K562 (cell line): Measurements from ENCODE around the gene DAB2IP. TPM values are rescaled to one million over a fixed set of nuclear protein-coding genes. Genes with fewer than 3 reads are reported as not detected.

Experiments
- ATAC-seq: fragments of 200-7000 bp; cut with Tn5 transposase; 3 replicates; pipeline ENCODE4 v1.9.1; 2020; ENCODE audit warnings: moderate library complexity
- BruUV-seq: library from RNA; stranded (reverse); fragments of 400-500 nt; replicated peaks from 2 replicates; lab custom pipeline; 2021; lab: Mats Ljungman, UMichigan
- CTCF ChIA-PET: fragments of 300-600 bp; formaldehyde crosslinking; extraction: SDS; loops from one replicate; lab custom pipeline; 2021; ENCODE audit warnings: low intra/inter-chr PET ratio; lab: Yijun Ruan, JAX
- POLR2A ChIA-PET: fragments of 300-600, 350-650 bp; sonication (Branson Sonifier 250); formaldehyde crosslinking; extraction: SDS; loops from one replicate; lab custom pipeline; 2021; ENCODE audit warnings: antibody characterized with exemption, inconsistent platforms; lab: Yijun Ruan, JAX
- DNase-seq, 4 experiments: peaks; one replicate each; pipeline versions ENCODE4 v3.0.0 to v3.0.0-alpha.2; 2011 to 2018; ENCODE audit warnings: low spot score in 3 of 4, mixed read lengths in 3 of 4; ENCODE audit errors: extremely low read depth in 1 of 4
- FAIRE-seq: peaks from 2 replicates; lab custom pipeline; 2011; peaks lifted over from hg19 to GRCh38; lab: Jason Lieb, UNC
- H2AFZ ChIP-seq: 2 replicates; pipeline ENCODE4 v1.6.0; 2011; ENCODE audit warnings: low read depth, low read length, control low read depth, inconsistent platforms
- H3K27ac ChIP-seq: fragments of 200-600 bp; 3 replicates; pipeline ENCODE4 v1.8.0; 2011; ENCODE audit warnings: low read depth, mild to moderate bottlenecking, control low read depth, inconsistent platforms, low read length, moderate library complexity, mixed read lengths; ENCODE audit errors: extremely low read depth
- H3K27me3 ChIP-seq, 2 experiments: fragments of 300-600 bp in 1 of 2; 2 replicates in 1 of 2; 3 replicates in 1 of 2; pipeline versions ENCODE4 v1.6.0 to v1.8.0; 2011; ENCODE audit warnings: inconsistent platforms in 2 of 2, low read length in 2 of 2, mild to moderate bottlenecking in 1 of 2, mixed read lengths in 1 of 2, moderate library complexity in 1 of 2; ENCODE audit not compliant: control insufficient read depth in 2 of 2, insufficient read depth in 2 of 2
- H3K36me3 ChIP-seq: fragments of 300-600 bp; 3 replicates; pipeline ENCODE4 v1.8.0; 2011; ENCODE audit warnings: mild to moderate bottlenecking, low read length, inconsistent platforms; ENCODE audit not compliant: control insufficient read depth, insufficient read depth
- H3K4me1 ChIP-seq, 2 experiments: fragments of 200-600 bp in 1 of 2; replicated peaks in 1 of 2; 2 replicates in 1 of 2; 3 replicates in 1 of 2; pipeline versions ENCODE4 v1.5.1 to v1.8.0; 2011; ENCODE audit warnings: inconsistent platforms in 2 of 2, low read length in 2 of 2, mild to moderate bottlenecking in 1 of 2, mixed read lengths in 1 of 2, moderate library complexity in 1 of 2; ENCODE audit not compliant: control insufficient read depth in 2 of 2, insufficient read depth in 2 of 2
- H3K4me2 ChIP-seq: 2 replicates; pipeline ENCODE4 v1.6.1; 2011; ENCODE audit warnings: low read length, control low read depth, inconsistent platforms, mixed read lengths; ENCODE audit not compliant: insufficient read depth
- H3K4me3 ChIP-seq: fragments of 200-600 bp; sonication (generic), shearing (Covaris generic); 2 replicates; pipeline ENCODE4 v1.5.1; 2016; ENCODE audit warnings: control low read depth, inconsistent platforms
- H3K79me2 ChIP-seq: fragments of 200-600 bp; 3 replicates; pipeline ENCODE4 v1.8.0; 2011; ENCODE audit warnings: low read length, inconsistent platforms; ENCODE audit not compliant: control insufficient read depth, insufficient read depth
- H3K9ac ChIP-seq, 2 experiments: 2 replicates each; pipeline versions ENCODE4 v1.6.0 to v1.6.1; 2011; ENCODE audit warnings: low read depth in 2 of 2, low read length in 2 of 2, control low read depth in 1 of 2, inconsistent platforms in 1 of 2, mild to moderate bottlenecking in 1 of 2, mixed read lengths in 1 of 2; ENCODE audit not compliant: insufficient read depth in 1 of 2
- H3K9me1 ChIP-seq: one replicate; pipeline ENCODE4 v1.6.0; 2011; ENCODE audit warnings: inconsistent platforms, mild to moderate bottlenecking, low read length, moderate library complexity; ENCODE audit not compliant: control insufficient read depth, insufficient read depth
- H3K9me3 ChIP-seq: replicated peaks from 2 replicates; pipeline ENCODE4 v1.5.1; 2011; ENCODE audit warnings: low read depth, low read length, inconsistent platforms; ENCODE audit not compliant: control insufficient read depth, insufficient read depth
- H4K20me1 ChIP-seq: replicated peaks from 2 replicates; pipeline ENCODE4 v1.6.1; 2011; ENCODE audit warnings: low read length, inconsistent platforms, mixed read lengths; ENCODE audit not compliant: control insufficient read depth, insufficient read depth
- CREBBP ChIP-seq: IDR thresholded peaks from one replicate; pipeline ENCODE4 v1.6.1; 2012; ENCODE audit warnings: low read depth, mild to moderate bottlenecking, control low read depth, inconsistent platforms, low read length
- FOS ChIP-seq: IDR thresholded peaks from 3 replicates; pipeline ENCODE4 v1.6.1; 2011; ENCODE audit not compliant: insufficient read length; ENCODE audit errors: extremely low read depth
- GTF2F1 ChIP-seq: IDR thresholded peaks from 2 replicates; pipeline ENCODE4 v1.6.1; 2011; ENCODE audit warnings: low read depth, low read length, improper control_type of control experiment
- MYNN ChIP-seq, 2 experiments: sonication (generic); formaldehyde crosslinking in 1 of 2; IDR thresholded peaks; 2 replicates each; pipeline versions ENCODE4 v1.5.0 to v1.6.1; 2016 to 2020; ENCODE audit warnings: antibody characterized with exemption in 1 of 2, missing genetic modification reagents in 1 of 2
- NFE2L1 ChIP-seq: fragments of 450-650 bp; IDR thresholded peaks from 2 replicates; pipeline ENCODE4 v1.6.1; 2016; ENCODE audit warnings: missing genetic modification characterization, low read depth, mild to moderate bottlenecking, missing compliant biosample characterization, moderate library complexity, borderline replicate concordance
- NR2F6 ChIP-seq: fragments of 450-650 bp; formaldehyde crosslinking; IDR thresholded peaks from 2 replicates; pipeline ENCODE4 v1.4.0; 2020; ENCODE audit warnings: mild to moderate bottlenecking
- RFX1 ChIP-seq: fragments of 450-650 bp; IDR thresholded peaks from 2 replicates; pipeline ENCODE4 v1.6.1; 2016; ENCODE audit warnings: mild to moderate bottlenecking, moderate library complexity
- SETDB1 ChIP-seq: IDR thresholded peaks from one replicate; pipeline ENCODE4 v1.6.1; 2012; ENCODE audit warnings: low read length, control low read depth, inconsistent platforms
- ZFP1 ChIP-seq: fragments of 450-650 bp; formaldehyde crosslinking; IDR thresholded peaks from 2 replicates; pipeline ENCODE4 v1.4.0; 2020; ENCODE audit warnings: mild to moderate bottlenecking, mixed read lengths
- ZNF445 ChIP-seq: fragments of 250-450 bp; sonication (Bioruptor Pico); IDR thresholded peaks from 2 replicates; pipeline ENCODE4 v1.4.0; 2020; ENCODE audit warnings: low read depth, mild to moderate bottlenecking, moderate library complexity
- ZNF668 ChIP-seq: fragments of 250-450 bp; sonication (Bioruptor Pico); IDR thresholded peaks from 2 replicates; pipeline ENCODE4 v1.8.0; 2022; ENCODE audit warnings: mild to moderate bottlenecking, inconsistent platforms
- ZNF717 ChIP-seq: fragments of 250-450 bp; sonication (Bioruptor Pico); IDR thresholded peaks from 2 replicates; pipeline ENCODE4 v1.5.0; 2021
- WGBS: fragments of 100-300 bp; shearing (Covaris generic); methylation state at CpG from one replicate; pipeline ENCODE4 v1.1.6; 2016; ENCODE audit warnings: low coverage, mixed read lengths; ENCODE audit not compliant: insufficient coverage; ENCODE audit errors: missing lambda C conversion rate; 5-methylcytosine and 5-hydroxymethylcytosine counted together
- in situ Hi-C: fragments of 300-500 bp; cut with MboI; formaldehyde crosslinking; loops from 4 replicates; pipeline ENCODE4 v1.15.0; 2018; ENCODE audit warnings: inconsistent platforms, mixed read lengths
- intact Hi-C: fragments of 100-400 bp; cut with micrococcal nuclease; formaldehyde crosslinking; loops from 2 replicates; pipeline ENCODE4 v1.14.2; 2022
- polyA plus RNA-seq, 8 experiments: library from polyadenylated mRNA; depleted of rRNA in 4 of 8; stranded (reverse) in 5 of 8; unstranded in 3 of 8; fragments of >200 nt; fragmentation: Nextera tagmentation in 2 of 8; fragmentation: Illumina TruSeq in 1 of 8; extraction: Ambion mirVana in 2 of 8; extraction: Trizol in 1 of 8; gene quantifications; 2 replicates each; pipeline versions ENCODE4 v1.2.1 to v1.2.3, GENCODE V29; 2011 to 2014; ENCODE audit warnings: inconsistent platforms in 1 of 8, missing spikeins in 1 of 8
- total RNA-seq, 7 experiments: library from RNA; depleted of rRNA in 6 of 7; stranded (reverse); fragments of >200 nt in 6 of 7; fragmentation: Illumina TruSeq in 2 of 7; extraction: Trizol in 2 of 7; gene quantifications; 2 replicates each; pipeline versions ENCODE4 v1.2.1 to v1.2.3, GENCODE V29; 2011 to 2021; ENCODE audit warnings: low replicate concordance in 1 of 7
- TF ChIP-seq, protein P1 (sequence below), 2 experiments: fragments of 450-650 bp in 1 of 2; sonication (generic) in 1 of 2; formaldehyde crosslinking; conservative IDR thresholded peaks; 2 replicates each; pipeline versions ENCODE4 v1.4.0 to v1.8.1; 2020 to 2022; ENCODE audit warnings: mild to moderate bottlenecking in 1 of 2, missing genetic modification reagents in 1 of 2
- TF ChIP-seq, protein P2 (sequence below), 2 experiments: IDR thresholded peaks in 1 of 2; conservative IDR thresholded peaks in 1 of 2; 2 replicates each; pipeline ENCODE4 v1.6.1; 2016; ENCODE audit warnings: low read depth in 2 of 2, mild to moderate bottlenecking in 1 of 2, missing compliant biosample characterization in 1 of 2, missing genetic modification characterization in 1 of 2, moderate library complexity in 1 of 2
- TF ChIP-seq, protein P3 (sequence below): fragments of 450-650 bp; formaldehyde crosslinking; IDR thresholded peaks from 2 replicates; pipeline ENCODE4 v1.4.0; 2022; ENCODE audit warnings: missing genetic modification characterization
- TF ChIP-seq, protein P4 (sequence below): IDR thresholded peaks from 2 replicates; pipeline ENCODE4 v1.6.1; 2016; ENCODE audit warnings: missing genetic modification characterization, missing compliant biosample characterization

The DAB2IP gene
- total and polyA plus RNA-seq, 9 of the 15 experiments (the other 6 are each of a cell fraction or from before 2014, with no cell fraction given), result 0.04 to 0.31 (median 0.08) TPM; not detected in 5

- no TSS peak for BruUV-seq
- Histone ChIP-seq H3K4me2 (no peak overlapping the region), H3K9me3 (no peaks in the 10 kb centered on the region), H3K4me3 (no peak overlapping the region), H4K20me1 (peaks cover 3% of the 10 kb centered on the region; the same call in 1 of the 2 replicates), H2AFZ (no peak overlapping the region), H3K79me2 (no peaks in the 10 kb centered on the region), H3K27ac (no peak overlapping the region), H3K9me1 (no peaks in the 10 kb centered on the region), H3K27me3 (peaks cover 19 to 40% of the 10 kb centered on the region in 2 experiments), H3K4me1 (no peaks in the 10 kb centered on the region), H3K36me3 (no peaks in the 10 kb centered on the region), H3K9ac (no peak overlapping the region)
- DNase-seq (no peak), ATAC-seq (no peak), FAIRE-seq (no peak)
- WGBS, result 0% methylated on average over 11 of the region's 11 CpGs
- ChIA-PET CTCF (no interaction called here), POLR2A (interaction anchor here (1.4 kb wide), 1 partner anchor 13 kb away, joined by 4 read pairs; no protein-coding TSS in a partner anchor)
- intact Hi-C loops, result no loop called here
- in situ Hi-C loops, result no loop called here
- TF ChIP-seq SETDB1 (no peak), FOS (no peak), ZNF445 (CRISPR knock-in tag) (no peak), ZNF668 (CRISPR knock-in tag) (no peak), MYNN (IDR thresholded peaks at IDR 0.05) (no peak), MYNN (CRISPR knock-in tag; IDR thresholded peaks at IDR 0.05) (no peak), ZFP1 (no peak), CREBBP (no peak), ZNF717 (CRISPR knock-in tag) (no peak), RFX1 (no peak), NR2F6 (CRISPR knock-in tag) (no peak), NFE2L1 (no peak), GTF2F1 (no peak)
- TF ChIP-seq, protein P1, sequence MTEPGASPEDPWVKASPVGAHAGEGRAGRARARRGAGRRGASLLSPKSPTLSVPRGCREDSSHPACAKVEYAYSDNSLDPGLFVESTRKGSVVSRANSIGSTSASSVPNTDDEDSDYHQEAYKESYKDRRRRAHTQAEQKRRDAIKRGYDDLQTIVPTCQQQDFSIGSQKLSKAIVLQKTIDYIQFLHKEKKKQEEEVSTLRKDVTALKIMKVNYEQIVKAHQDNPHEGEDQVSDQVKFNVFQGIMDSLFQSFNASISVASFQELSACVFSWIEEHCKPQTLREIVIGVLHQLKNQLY (CRISPR knock-in tag; conservative IDR thresholded peaks at IDR 0.05), result no peak
- TF ChIP-seq, protein P2, sequence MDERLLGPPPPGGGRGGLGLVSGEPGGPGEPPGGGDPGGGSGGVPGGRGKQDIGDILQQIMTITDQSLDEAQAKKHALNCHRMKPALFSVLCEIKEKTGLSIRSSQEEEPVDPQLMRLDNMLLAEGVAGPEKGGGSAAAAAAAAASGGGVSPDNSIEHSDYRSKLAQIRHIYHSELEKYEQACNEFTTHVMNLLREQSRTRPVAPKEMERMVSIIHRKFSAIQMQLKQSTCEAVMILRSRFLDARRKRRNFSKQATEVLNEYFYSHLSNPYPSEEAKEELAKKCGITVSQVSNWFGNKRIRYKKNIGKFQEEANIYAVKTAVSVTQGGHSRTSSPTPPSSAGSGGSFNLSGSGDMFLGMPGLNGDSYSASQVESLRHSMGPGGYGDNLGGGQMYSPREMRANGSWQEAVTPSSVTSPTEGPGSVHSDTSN (CRISPR knock-in tag; IDR thresholded peaks at IDR 0.05; ENCODE audit: low read depth), result no peak
- TF ChIP-seq, protein P2 (tag; conservative IDR thresholded peaks at IDR 0.05; ENCODE audit: low read depth), result no peak
- TF ChIP-seq, protein P3, sequence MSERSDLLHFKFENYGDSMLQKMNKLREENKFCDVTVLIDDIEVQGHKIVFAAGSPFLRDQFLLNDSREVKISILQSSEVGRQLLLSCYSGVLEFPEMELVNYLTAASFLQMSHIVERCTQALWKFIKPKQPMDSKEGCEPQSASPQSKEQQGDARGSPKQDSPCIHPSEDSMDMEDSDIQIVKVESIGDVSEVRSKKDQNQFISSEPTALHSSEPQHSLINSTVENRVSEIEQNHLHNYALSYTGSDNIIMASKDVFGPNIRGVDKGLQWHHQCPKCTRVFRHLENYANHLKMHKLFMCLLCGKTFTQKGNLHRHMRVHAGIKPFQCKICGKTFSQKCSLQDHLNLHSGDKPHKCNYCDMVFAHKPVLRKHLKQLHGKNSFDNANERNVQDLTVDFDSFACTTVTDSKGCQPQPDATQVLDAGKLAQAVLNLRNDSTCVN, result no peak
- TF ChIP-seq, protein P4, sequence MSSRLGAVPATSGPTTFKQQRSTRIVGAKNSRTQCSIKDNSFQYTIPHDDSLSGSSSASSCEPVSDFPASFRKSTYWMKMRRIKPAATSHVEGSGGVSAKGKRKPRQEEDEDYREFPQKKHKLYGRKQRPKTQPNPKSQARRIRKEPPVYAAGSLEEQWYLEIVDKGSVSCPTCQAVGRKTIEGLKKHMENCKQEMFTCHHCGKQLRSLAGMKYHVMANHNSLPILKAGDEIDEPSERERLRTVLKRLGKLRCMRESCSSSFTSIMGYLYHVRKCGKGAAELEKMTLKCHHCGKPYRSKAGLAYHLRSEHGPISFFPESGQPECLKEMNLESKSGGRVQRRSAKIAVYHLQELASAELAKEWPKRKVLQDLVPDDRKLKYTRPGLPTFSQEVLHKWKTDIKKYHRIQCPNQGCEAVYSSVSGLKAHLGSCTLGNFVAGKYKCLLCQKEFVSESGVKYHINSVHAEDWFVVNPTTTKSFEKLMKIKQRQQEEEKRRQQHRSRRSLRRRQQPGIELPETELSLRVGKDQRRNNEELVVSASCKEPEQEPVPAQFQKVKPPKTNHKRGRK (tag), result no peak
Measured at GRCh38 chr9:121662891-121663580, 11.6 kb downstream of the DAB2IP start.
